GM21786 (cell line): ENCODE data around the gene UBL5.

Experiments used
- ATAC-seq: cut with Tn5 transposase; IDR thresholded peaks from one replicate; pipeline ENCODE4 v1.9.1; 2021; ENCODE audit not compliant: unreplicated experiment

The UBL5 gene

GRCh38 chr19:9878511-9879196 lies 50.9 kb downstream of the UBL5 start:
- no peak for ATAC-seq
